A673 (cell line): ENCODE data around the gene HLA-B. TPM values are rescaled to one million over a fixed set of nuclear protein-coding genes. Genes with fewer than 3 reads are reported as not detected.

ENCODE experiments used
- BruUV-seq: library from RNA; stranded (reverse); fragments of 400-500 nt; replicated peaks from 2 replicates; lab custom pipeline; 2021; lab: Mats Ljungman, UMichigan
- CTCF ChIA-PET: fragments of 300-600 bp; sonication (Branson Sonifier 250); formaldehyde crosslinking; loops from one replicate; lab custom pipeline; 2022; ENCODE audit warnings: antibody characterized with exemption; lab: Charles Lee
- POLR2A ChIA-PET: fragments of 300-600 bp; sonication (Branson Sonifier 250); formaldehyde crosslinking; loops from one replicate; lab custom pipeline; 2022; ENCODE audit warnings: antibody characterized with exemption; ENCODE audit not compliant: low non-redundant PET; lab: Charles Lee
- DNase-seq: peaks from one replicate; pipeline ENCODE4 v3.0.0-alpha.2; 2015; ENCODE audit warnings: low spot score
- H3K27ac ChIP-seq: fragments of 200-600 bp; sonication (generic); 2 replicates; pipeline ENCODE4 v1.5.1; 2016; ENCODE audit warnings: mixed run types, low read depth, mild to moderate bottlenecking, mixed read lengths, antibody characterized with exemption, low read length; ENCODE audit not compliant: poor library complexity, severe bottlenecking
- H3K27me3 ChIP-seq: fragments of 200-600 bp; sonication (generic); replicated peaks from 2 replicates; pipeline ENCODE4 v1.6.1; 2017; ENCODE audit warnings: mixed run types, low read depth, mild to moderate bottlenecking, mixed read lengths, antibody characterized with exemption, low read length; ENCODE audit not compliant: insufficient read depth, poor library complexity
- H3K36me3 ChIP-seq: fragments of 200-600 bp; sonication (generic); 2 replicates; pipeline ENCODE4 v1.6.1; 2016; ENCODE audit warnings: mixed run types, mild to moderate bottlenecking, mixed read lengths, antibody characterized with exemption, low read length; ENCODE audit not compliant: insufficient read depth, poor library complexity, severe bottlenecking
- H3K4me1 ChIP-seq: fragments of 200-600 bp; sonication (generic); 2 replicates; pipeline ENCODE4 v1.6.1; 2017; ENCODE audit warnings: mixed run types, mild to moderate bottlenecking, mixed read lengths, antibody characterized with exemption, low read length; ENCODE audit not compliant: insufficient read depth, poor library complexity, severe bottlenecking
- H3K4me3 ChIP-seq: fragments of 200-600 bp; sonication (generic); 2 replicates; pipeline ENCODE4 v1.5.1; 2016; ENCODE audit warnings: low read depth, mixed run types, mild to moderate bottlenecking, mixed read lengths, low read length; ENCODE audit not compliant: poor library complexity, severe bottlenecking
- H3K9me3 ChIP-seq: fragments of 200-600 bp; sonication (generic); 2 replicates; pipeline ENCODE4 v1.6.1; 2016; ENCODE audit warnings: mixed run types, low read depth, mild to moderate bottlenecking, mixed read lengths, antibody characterized with exemption, low read length; ENCODE audit not compliant: poor library complexity, severe bottlenecking
- CTCF ChIP-seq: fragments of 300-800, 200-600 bp; sonication (generic); conservative IDR thresholded peaks from 2 replicates; pipeline ENCODE4 v1.5.1; 2017; ENCODE audit warnings: low read depth, mild to moderate bottlenecking, antibody characterized with exemption, low read length, moderate library complexity, mixed read lengths
- EZH2 ChIP-seq: fragments of 200-600 bp; sonication (generic); IDR thresholded peaks from 2 replicates; pipeline ENCODE4 v1.6.1; 2017; ENCODE audit warnings: borderline replicate concordance, low read depth, mild to moderate bottlenecking, mixed read lengths, antibody characterized with exemption, low read length; ENCODE audit not compliant: poor library complexity, severe bottlenecking
- intact Hi-C: fragments of 100-400 bp; cut with micrococcal nuclease; formaldehyde crosslinking; loops from one replicate; pipeline ENCODE4 v1.10.0; 2022; ENCODE audit not compliant: unreplicated experiment
- total RNA-seq: library from RNA; stranded (reverse); gene quantifications from 2 replicates; pipeline ENCODE4 v1.2.3, GENCODE V29; 2021

The HLA-B gene
- total RNA-seq, 1 experiment from 2014 or later: 27.3 TPM

- POLR2A ChIA-PET: interaction anchor here (0.7 kb wide), 1 partner anchor 67 kb away, joined by 13 read pairs; no protein-coding TSS in a partner anchor
- Histone ChIP-seq H3K4me1 (peaks cover 6% of the 10 kb centered on the region), H3K27ac (no peak overlapping the region), H3K4me3 (no peak overlapping the region), H3K9me3 (no peaks in the 10 kb centered on the region), H3K36me3 (no peaks in the 10 kb centered on the region), H3K27me3 (peaks cover 35% of the 10 kb centered on the region)
- no peak for DNase-seq
- intact Hi-C loops: no loop called here
- no TSS peak for BruUV-seq
- CTCF ChIA-PET: interaction anchor here (0.6 kb wide), 1 partner anchor 248 kb away, joined by 5 read pairs; no protein-coding TSS in a partner anchor
- TF ChIP-seq EZH2 (no peak), CTCF (no peak)
These were observed 3.5 kb downstream of the HLA-B start for GRCh38 chr6:31353384-31353945.

GRCh38 chr6:31352683-31353383 is 4.1 kb downstream of the HLA-B start:
- Histone ChIP-seq H3K27ac (no peak overlapping the region), H3K4me3 (no peak overlapping the region), H3K4me1 (peaks cover 6% of the 10 kb centered on the region), H3K9me3 (no peaks in the 10 kb centered on the region), H3K27me3 (peaks cover 33% of the 10 kb centered on the region), H3K36me3 (no peaks in the 10 kb centered on the region)
- BruUV-seq: no TSS peak
- ChIA-PET CTCF (no interaction called here), POLR2A (interaction anchor here (0.7 kb wide), 1 partner anchor 66 kb away, joined by 13 read pairs; no protein-coding TSS in a partner anchor)
- no peak for DNase-seq
- TF ChIP-seq CTCF (no peak), EZH2 (no peak)
- intact Hi-C loops: no loop called here

GRCh38 chr6:31352310-31352682 is 4.7 kb downstream of the HLA-B start:
- DNase-seq: no peak
- POLR2A ChIA-PET: no interaction called here
- no peak overlapping the region for H3K4me3 ChIP-seq
- BruUV-seq: no TSS peak
- no peak overlapping the region for H3K27ac ChIP-seq
- H3K27me3 ChIP-seq: peaks cover 33% of the 10 kb centered on the region
- no peaks in the 10 kb centered on the region for H3K36me3 ChIP-seq
- no peaks in the 10 kb centered on the region for H3K9me3 ChIP-seq
- intact Hi-C loops: no loop called here
- peaks cover under 1% of the 10 kb centered on the region for H3K4me1 ChIP-seq
- TF ChIP-seq CTCF (no peak), EZH2 (no peak)
- CTCF ChIA-PET: no interaction called here
